Measurements from ENCODE around the gene BST2. TPM values are rescaled to one million over a fixed set of nuclear protein-coding genes. Genes with fewer than 3 reads are reported as not detected.

Gene BST2
- polyA plus RNA-seq, 1 of the 3 experiments (the other 2 are of a cell fraction) = 5.7 TPM

DNA sequence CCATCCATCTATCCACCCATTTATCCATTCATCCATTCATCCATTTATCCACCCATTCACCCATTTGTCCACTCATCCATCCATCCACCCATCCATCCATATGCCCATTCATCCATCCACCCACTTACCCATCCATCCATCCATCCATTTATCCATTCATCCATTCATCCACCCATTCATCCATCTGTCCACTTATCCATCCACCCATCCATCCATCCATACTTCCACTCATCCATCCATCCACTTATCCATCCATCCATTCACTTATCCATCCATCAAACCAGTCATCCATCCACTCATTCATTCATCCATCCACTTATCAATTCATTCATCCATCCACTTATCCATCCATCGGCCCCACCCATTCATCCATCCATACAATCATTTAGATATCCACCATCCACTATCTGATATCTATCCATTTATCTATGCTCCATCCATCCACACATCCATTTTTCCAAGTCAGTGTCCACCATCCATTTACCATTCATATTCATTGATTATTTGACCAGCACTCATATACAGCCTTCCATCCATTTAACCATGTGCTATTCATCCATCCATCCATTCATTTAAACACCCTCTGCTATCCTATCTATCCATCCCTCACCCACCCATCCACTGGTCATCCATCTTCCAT is 40.2 kb upstream of the BST2 start:
- ChIA-PET CTCF (interaction anchor here (2.0 kb wide), 1 partner anchor 20 kb away, joined by 5 read pairs; no protein-coding TSS in a partner anchor), POLR2A (no interaction called here)
- Histone ChIP-seq H3K9ac (no peak overlapping the region), H3K9me3 (no peaks in the 10 kb centered on the region), H3K4me3 (ENCODE audit: low read depth in 2 of 2, low read length in 1 of 2) (no peak overlapping the region), H3K27ac (ENCODE audit: low read depth in 2 of 2, low read length in 1 of 2) (no peak overlapping the region), H3K4me2 (no peak overlapping the region), H3K27me3 (ENCODE audit: insufficient read depth) (no peaks in the 10 kb centered on the region), H3F3A (replicated peaks; ENCODE audit: insufficient read depth) (no peaks in the 10 kb centered on the region), H2AFZ (ENCODE audit: low read depth) (no peak overlapping the region), H3K36me3 (replicated peaks in 1 of 2; ENCODE audit: control insufficient read depth in 1 of 2, insufficient read depth in 2 of 2, low read length in 1 of 2) (no peaks in the 10 kb centered on the region), H3K4me1 (ENCODE audit: control insufficient read depth in 1 of 2, insufficient read depth in 2 of 2, low read depth in 1 of 2, low read length in 1 of 2) (no peaks in the 10 kb centered on the region; a peak in 1 of 4 replicates), H3K79me2 (ENCODE audit: insufficient read depth) (no peaks in the 10 kb centered on the region), H3K9me2 (no peaks in the 10 kb centered on the region), H4K20me1 (ENCODE audit: insufficient read depth) (no peaks in the 10 kb centered on the region)
- 88% methylated on average over 1 of the region's 1 CpG for WGBS (ENCODE audit: low lambda C conversion rate)
- DNase-seq = no peak
- TF ChIP-seq JUND (IDR thresholded peaks at IDR 0.05) = no peak
- TF ChIP-seq GABPA (IDR thresholded peaks at IDR 0.05; ENCODE audit: low read depth) = no peak
- TF ChIP-seq POLR2AphosphoS5 (IDR thresholded peaks at IDR 0.05; ENCODE audit: low read depth, low read length) = no peak
- TF ChIP-seq, protein P1, sequence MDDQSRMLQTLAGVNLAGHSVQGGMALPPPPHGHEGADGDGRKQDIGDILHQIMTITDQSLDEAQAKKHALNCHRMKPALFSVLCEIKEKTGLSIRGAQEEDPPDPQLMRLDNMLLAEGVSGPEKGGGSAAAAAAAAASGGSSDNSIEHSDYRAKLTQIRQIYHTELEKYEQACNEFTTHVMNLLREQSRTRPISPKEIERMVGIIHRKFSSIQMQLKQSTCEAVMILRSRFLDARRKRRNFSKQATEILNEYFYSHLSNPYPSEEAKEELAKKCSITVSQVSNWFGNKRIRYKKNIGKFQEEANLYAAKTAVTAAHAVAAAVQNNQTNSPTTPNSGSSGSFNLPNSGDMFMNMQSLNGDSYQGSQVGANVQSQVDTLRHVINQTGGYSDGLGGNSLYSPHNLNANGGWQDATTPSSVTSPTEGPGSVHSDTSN (IDR thresholded peaks at IDR 0.05) = no peak
- no peak for TF ChIP-seq FOXJ3 (CRISPR knock-in tag; IDR thresholded peaks at IDR 0.05)
- TF ChIP-seq, protein P2, sequence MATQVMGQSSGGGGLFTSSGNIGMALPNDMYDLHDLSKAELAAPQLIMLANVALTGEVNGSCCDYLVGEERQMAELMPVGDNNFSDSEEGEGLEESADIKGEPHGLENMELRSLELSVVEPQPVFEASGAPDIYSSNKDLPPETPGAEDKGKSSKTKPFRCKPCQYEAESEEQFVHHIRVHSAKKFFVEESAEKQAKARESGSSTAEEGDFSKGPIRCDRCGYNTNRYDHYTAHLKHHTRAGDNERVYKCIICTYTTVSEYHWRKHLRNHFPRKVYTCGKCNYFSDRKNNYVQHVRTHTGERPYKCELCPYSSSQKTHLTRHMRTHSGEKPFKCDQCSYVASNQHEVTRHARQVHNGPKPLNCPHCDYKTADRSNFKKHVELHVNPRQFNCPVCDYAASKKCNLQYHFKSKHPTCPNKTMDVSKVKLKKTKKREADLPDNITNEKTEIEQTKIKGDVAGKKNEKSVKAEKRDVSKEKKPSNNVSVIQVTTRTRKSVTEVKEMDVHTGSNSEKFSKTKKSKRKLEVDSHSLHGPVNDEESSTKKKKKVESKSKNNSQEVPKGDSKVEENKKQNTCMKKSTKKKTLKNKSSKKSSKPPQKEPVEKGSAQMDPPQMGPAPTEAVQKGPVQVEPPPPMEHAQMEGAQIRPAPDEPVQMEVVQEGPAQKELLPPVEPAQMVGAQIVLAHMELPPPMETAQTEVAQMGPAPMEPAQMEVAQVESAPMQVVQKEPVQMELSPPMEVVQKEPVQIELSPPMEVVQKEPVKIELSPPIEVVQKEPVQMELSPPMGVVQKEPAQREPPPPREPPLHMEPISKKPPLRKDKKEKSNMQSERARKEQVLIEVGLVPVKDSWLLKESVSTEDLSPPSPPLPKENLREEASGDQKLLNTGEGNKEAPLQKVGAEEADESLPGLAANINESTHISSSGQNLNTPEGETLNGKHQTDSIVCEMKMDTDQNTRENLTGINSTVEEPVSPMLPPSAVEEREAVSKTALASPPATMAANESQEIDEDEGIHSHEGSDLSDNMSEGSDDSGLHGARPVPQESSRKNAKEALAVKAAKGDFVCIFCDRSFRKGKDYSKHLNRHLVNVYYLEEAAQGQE (IDR thresholded peaks at IDR 0.05; ENCODE audit: low read depth, low read length) = no peak
- TF ChIP-seq, protein P3, sequence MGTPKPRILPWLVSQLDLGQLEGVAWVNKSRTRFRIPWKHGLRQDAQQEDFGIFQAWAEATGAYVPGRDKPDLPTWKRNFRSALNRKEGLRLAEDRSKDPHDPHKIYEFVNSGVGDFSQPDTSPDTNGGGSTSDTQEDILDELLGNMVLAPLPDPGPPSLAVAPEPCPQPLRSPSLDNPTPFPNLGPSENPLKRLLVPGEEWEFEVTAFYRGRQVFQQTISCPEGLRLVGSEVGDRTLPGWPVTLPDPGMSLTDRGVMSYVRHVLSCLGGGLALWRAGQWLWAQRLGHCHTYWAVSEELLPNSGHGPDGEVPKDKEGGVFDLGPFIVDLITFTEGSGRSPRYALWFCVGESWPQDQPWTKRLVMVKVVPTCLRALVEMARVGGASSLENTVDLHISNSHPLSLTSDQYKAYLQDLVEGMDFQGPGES (IDR thresholded peaks at IDR 0.05; ENCODE audit: low read depth, low read length) = no peak
- TF ChIP-seq EZH2phosphoT487 (IDR thresholded peaks at IDR 0.05; ENCODE audit: borderline replicate concordance, low read depth) = no peak
- TF ChIP-seq, protein P4, sequence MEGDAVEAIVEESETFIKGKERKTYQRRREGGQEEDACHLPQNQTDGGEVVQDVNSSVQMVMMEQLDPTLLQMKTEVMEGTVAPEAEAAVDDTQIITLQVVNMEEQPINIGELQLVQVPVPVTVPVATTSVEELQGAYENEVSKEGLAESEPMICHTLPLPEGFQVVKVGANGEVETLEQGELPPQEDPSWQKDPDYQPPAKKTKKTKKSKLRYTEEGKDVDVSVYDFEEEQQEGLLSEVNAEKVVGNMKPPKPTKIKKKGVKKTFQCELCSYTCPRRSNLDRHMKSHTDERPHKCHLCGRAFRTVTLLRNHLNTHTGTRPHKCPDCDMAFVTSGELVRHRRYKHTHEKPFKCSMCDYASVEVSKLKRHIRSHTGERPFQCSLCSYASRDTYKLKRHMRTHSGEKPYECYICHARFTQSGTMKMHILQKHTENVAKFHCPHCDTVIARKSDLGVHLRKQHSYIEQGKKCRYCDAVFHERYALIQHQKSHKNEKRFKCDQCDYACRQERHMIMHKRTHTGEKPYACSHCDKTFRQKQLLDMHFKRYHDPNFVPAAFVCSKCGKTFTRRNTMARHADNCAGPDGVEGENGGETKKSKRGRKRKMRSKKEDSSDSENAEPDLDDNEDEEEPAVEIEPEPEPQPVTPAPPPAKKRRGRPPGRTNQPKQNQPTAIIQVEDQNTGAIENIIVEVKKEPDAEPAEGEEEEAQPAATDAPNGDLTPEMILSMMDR (IDR thresholded peaks at IDR 0.05) = no peak
- no peak for TF ChIP-seq TEAD4 (IDR thresholded peaks at IDR 0.05; ENCODE audit: borderline replicate concordance, insufficient read depth)
- TF ChIP-seq FOSL2 (IDR thresholded peaks at IDR 0.05; ENCODE audit: borderline replicate concordance, low read depth) = no peak
- no peak for TF ChIP-seq MEF2A (IDR thresholded peaks at IDR 0.05; ENCODE audit: borderline replicate concordance, low read depth)
- TF ChIP-seq TAF1 (IDR thresholded peaks at IDR 0.05; ENCODE audit: borderline replicate concordance, low read depth, low read length) = no peak
- no peak for TF ChIP-seq YY1 (IDR thresholded peaks at IDR 0.05; ENCODE audit: low read depth)
- no peak for TF ChIP-seq RFX5 (IDR thresholded peaks at IDR 0.05; ENCODE audit: low read length)
- TF ChIP-seq TCF12 (IDR thresholded peaks at IDR 0.05) = no peak
- no peak for TF ChIP-seq SIN3A (IDR thresholded peaks at IDR 0.05; ENCODE audit: borderline replicate concordance, low read depth, low read length)
- TF ChIP-seq FOXM1 (IDR thresholded peaks at IDR 0.05; ENCODE audit: low read depth) = no peak
